CD4-positive, alpha-beta T cell (primary cell): ENCODE measurements around the gene SORCS2. TPM values are rescaled to one million over a fixed set of nuclear protein-coding genes. Genes with fewer than 3 reads are reported as not detected.

Experiments
- ATAC-seq: fragments of 200-7000 bp; cut with Tn5 transposase; one replicate; pipeline ENCODE4 v1.10.0; 2022; ENCODE audit warnings: mild to moderate bottlenecking; ENCODE audit not compliant: poor library complexity
- CTCF ChIA-PET: fragments of 350-600 bp; sonication (Branson Sonifier 250); formaldehyde crosslinking; loops from one replicate; lab custom pipeline; 2021; ENCODE audit warnings: antibody characterized with exemption, inconsistent platforms; lab: Charles Lee
- POLR2A ChIA-PET: fragments of 350-600 bp; sonication (Branson Sonifier 250); formaldehyde crosslinking; loops from one replicate; lab custom pipeline; 2021; ENCODE audit warnings: antibody characterized with exemption, inconsistent platforms; lab: Charles Lee
- DNase-seq, 14 experiments: peaks; one replicate each; pipeline ENCODE4 v3.0.0-alpha.2; 2013 to 2020; ENCODE audit warnings: mixed read lengths in 2 of 14
- H3K27ac ChIP-seq, 2 donors: one replicate each; pipeline versions ENCODE4 v1.5.1 to v1.7.0; 2013; ENCODE audit warnings: low read length in 2 of 2, low read depth in 1 of 2, mild to moderate bottlenecking in 1 of 2
- H3K27me3 ChIP-seq, 2 experiments: 1 replicate in 1 of 2; 2 replicates in 1 of 2; pipeline versions ENCODE4 v1.6.1 to v1.7.0; 2013; ENCODE audit warnings: low read length in 2 of 2, control low read depth in 1 of 2, mild to moderate bottlenecking in 1 of 2, moderate library complexity in 1 of 2; ENCODE audit not compliant: insufficient read depth in 2 of 2, control insufficient read depth in 1 of 2
- H3K36me3 ChIP-seq: one replicate; pipeline ENCODE4 v1.6.1; 2013; ENCODE audit warnings: low read length, control low read depth; ENCODE audit not compliant: insufficient read depth
- H3K4me1 ChIP-seq: one replicate; pipeline ENCODE4 v1.6.1; 2013; ENCODE audit warnings: low read length, control low read depth; ENCODE audit not compliant: insufficient read depth
- H3K4me3 ChIP-seq: one replicate; pipeline ENCODE4 v1.5.1; 2013; ENCODE audit warnings: mild to moderate bottlenecking, low read length, moderate library complexity
- H3K9me3 ChIP-seq, 2 experiments: 1 replicate in 1 of 2; 2 replicates in 1 of 2; pipeline versions ENCODE4 v1.6.1 to v1.7.0; 2013; ENCODE audit warnings: low read length in 2 of 2, mild to moderate bottlenecking in 2 of 2, control low read depth in 1 of 2, moderate library complexity in 1 of 2; ENCODE audit not compliant: control insufficient read depth in 1 of 2, insufficient read depth in 1 of 2
- H3K27ac Mint-ChIP-seq: one replicate; pipeline ENCODE4 v1.8.0; 2020; ENCODE audit warnings: mixed read lengths
- H3K27me3 Mint-ChIP-seq: one replicate; pipeline ENCODE4 v1.8.0; 2021; ENCODE audit warnings: mixed read lengths
- H3K36me3 Mint-ChIP-seq: one replicate; pipeline ENCODE4 v1.8.0; 2021; ENCODE audit warnings: low read depth, mixed read lengths
- H3K4me1 Mint-ChIP-seq: one replicate; pipeline ENCODE4 v1.8.0; 2021; ENCODE audit warnings: low read depth, mixed read lengths
- H3K4me3 Mint-ChIP-seq: one replicate; pipeline ENCODE4 v1.8.0; 2020; ENCODE audit warnings: mild to moderate bottlenecking, mixed read lengths
- H3K9me3 Mint-ChIP-seq: one replicate; pipeline ENCODE4 v1.8.0; 2020; ENCODE audit warnings: mixed read lengths
- CTCF ChIP-seq: fragments of 200-600 bp; IDR thresholded peaks from one replicate; pipeline ENCODE4 v1.8.0; 2022; ENCODE audit warnings: antibody characterized with exemption, mild to moderate bottlenecking
- intact Hi-C, 2 experiments: fragments of 100-400 bp; cut with DNase I in 1 of 2; cut with micrococcal nuclease in 1 of 2; formaldehyde crosslinking; loops; one replicate each; pipeline versions ENCODE4 v1.15.1 to v1.9.0; 2023 to 2025; cut with DNase I, micrococcal nuclease
- total RNA-seq, 174 experiments: library from RNA in 2 of 174; stranded (reverse) in 2 of 174; gene quantifications; one replicate each; pipeline ENCODE4 v1.2.3 and lab custom pipeline; 2021 to 2026

Gene SORCS2
- total RNA-seq, 2 experiments from 2014 or later: not detected

- Mint-ChIP-seq H3K4me3 (no peak overlapping the region), H3K4me1 (no peaks in the 10 kb centered on the region), H3K9me3 (no peaks in the 10 kb centered on the region), H3K36me3 (no peaks in the 10 kb centered on the region), H3K27me3 (peaks cover 5% of the 10 kb centered on the region), H3K27ac (no peak overlapping the region)
- H3K36me3 ChIP-seq: no peaks in the 10 kb centered on the region
- no peak overlapping the region for H3K4me3 ChIP-seq
- no peak for ATAC-seq
- intact Hi-C loops: no loop called here
- no peaks in the 10 kb centered on the region for H3K27me3 ChIP-seq
- no peak for DNase-seq
- H3K9me3 ChIP-seq: peaks cover 0 to 41% of the 10 kb centered on the region in 2 experiments
- TF ChIP-seq CTCF: no peak
- peaks cover 6% of the 10 kb centered on the region for H3K4me1 ChIP-seq
- H3K27ac ChIP-seq: no peak overlapping the region
- POLR2A ChIA-PET: no interaction called here
- CTCF ChIA-PET: no interaction called here
These were observed 343.3 kb downstream of the SORCS2 start for GRCh38 chr4:7535619-7536018.

GRCh38 chr4:7536876-7537275 is 344.5 kb downstream of the SORCS2 start:
- H3K27me3 ChIP-seq: no peaks in the 10 kb centered on the region
- no peak overlapping the region for H3K27ac Mint-ChIP-seq
- intact Hi-C loops: no loop called here
- no peak for ATAC-seq
- no peak for DNase-seq
- H3K36me3 ChIP-seq: no peaks in the 10 kb centered on the region
- no peaks in the 10 kb centered on the region for H3K4me1 Mint-ChIP-seq
- H3K9me3 ChIP-seq: peaks cover 0 to 49% of the 10 kb centered on the region in 2 experiments
- no peaks in the 10 kb centered on the region for H3K9me3 Mint-ChIP-seq
- H3K4me1 ChIP-seq: peaks cover 6% of the 10 kb centered on the region
- H3K27me3 Mint-ChIP-seq: peaks cover 5% of the 10 kb centered on the region
- H3K4me3 Mint-ChIP-seq: no peak overlapping the region
- no peak overlapping the region for H3K27ac ChIP-seq
- CTCF ChIA-PET: no interaction called here
- no peak for TF ChIP-seq CTCF
- H3K36me3 Mint-ChIP-seq: no peaks in the 10 kb centered on the region
- no peak overlapping the region for H3K4me3 ChIP-seq
- POLR2A ChIA-PET: no interaction called here

- CTCF ChIA-PET: no interaction called here
- no peak overlapping the region for H3K4me3 ChIP-seq
- no peak for ATAC-seq
- H3K27me3 ChIP-seq: no peaks in the 10 kb centered on the region
- POLR2A ChIA-PET: no interaction called here
- no peak overlapping the region for H3K27ac ChIP-seq
- peaks cover 0 to 52% of the 10 kb centered on the region in 2 experiments for H3K9me3 ChIP-seq
- no peak for DNase-seq
- peaks cover 3% of the 10 kb centered on the region for H3K9me3 Mint-ChIP-seq
- peaks cover 6% of the 10 kb centered on the region for H3K4me1 ChIP-seq
- no peaks in the 10 kb centered on the region for H3K4me1 Mint-ChIP-seq
- H3K36me3 ChIP-seq: no peaks in the 10 kb centered on the region
- intact Hi-C loops: no loop called here
- TF ChIP-seq CTCF: no peak
- H3K4me3 Mint-ChIP-seq: no peak overlapping the region
- peaks cover 5% of the 10 kb centered on the region for H3K27me3 Mint-ChIP-seq
- H3K27ac Mint-ChIP-seq: no peak overlapping the region
- H3K36me3 Mint-ChIP-seq: no peaks in the 10 kb centered on the region
These were observed 345.6 kb downstream of the SORCS2 start for GRCh38 chr4:7537853-7538400.
